C4-2B (cell line): ENCODE data around the gene ABHD2.
"Not testable (repeated sequence)": the region's sequence is repeated elsewhere in the genome, so short reads cannot be mapped to it uniquely, and the experiment has no call there.

Experiments used
- H3K27ac ChIP-seq: fragments of 450-650 bp; 2 replicates; pipeline ENCODE4 v1.5.1; 2017
- CTCF ChIP-seq: fragments of 450-650 bp; conservative IDR thresholded peaks from 2 replicates; pipeline ENCODE4 v1.5.1; 2017; ENCODE audit warnings: mild to moderate bottlenecking
- ZFX ChIP-seq: fragments of 450-650 bp; IDR thresholded peaks from 2 replicates; pipeline ENCODE4 v1.6.1; 2017

ABHD2 gene

DNA sequence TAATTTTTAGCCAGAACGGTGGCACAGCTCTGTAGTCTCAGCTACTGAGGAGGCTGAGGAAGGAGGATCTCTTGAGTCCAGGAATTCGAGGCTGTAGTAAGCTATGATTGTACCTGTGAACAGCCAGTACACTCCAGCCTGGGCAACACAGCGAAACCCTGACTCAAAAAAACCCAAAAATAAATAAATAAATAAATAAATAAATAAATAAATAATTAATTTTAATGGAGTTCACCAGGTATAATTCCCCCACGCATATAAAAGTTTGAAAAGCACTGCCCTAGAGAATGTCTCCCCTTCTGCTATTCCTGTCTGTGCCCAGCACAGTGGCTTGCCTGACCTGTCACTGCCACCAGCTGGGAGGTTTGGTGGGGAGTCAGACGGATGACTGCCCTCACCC is 137.3 kb downstream of the ABHD2 start:
- no peak overlapping the region for H3K27ac ChIP-seq
- TF ChIP-seq ZFX (no peak), CTCF (no peak)

- TF ChIP-seq ZFX = no peak
- TF ChIP-seq CTCF = no peak
- no peak overlapping the region for H3K27ac ChIP-seq
These were observed 138.3 kb downstream of the ABHD2 start for GRCh38 chr15:89226359-89227221.

- no peak for TF ChIP-seq CTCF
- TF ChIP-seq ZFX = no peak
- H3K27ac ChIP-seq = no peak overlapping the region
These were observed 139.2 kb downstream of the ABHD2 start for GRCh38 chr15:89227425-89227824.

DNA sequence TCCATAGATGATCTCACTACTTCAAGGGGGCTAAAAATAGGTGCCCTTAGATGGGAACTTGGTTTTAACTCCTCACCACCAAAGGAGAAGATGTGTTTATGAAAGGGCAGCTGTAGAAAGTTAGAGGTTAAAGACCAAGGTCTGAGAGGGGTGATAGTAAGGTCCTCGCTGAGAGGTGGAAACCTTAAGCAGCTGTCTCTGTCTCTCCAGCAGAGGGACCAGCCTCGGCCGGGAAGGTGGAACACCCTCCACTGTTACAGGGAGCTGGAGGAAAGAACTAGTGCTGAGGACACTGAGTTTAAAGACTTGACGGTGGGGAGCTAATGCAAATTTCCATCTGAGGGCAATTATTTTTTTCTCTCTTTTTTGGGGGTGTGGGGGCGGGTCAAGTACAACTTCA is 142.0 kb downstream of the ABHD2 start:
- no peak overlapping the region for H3K27ac ChIP-seq
- TF ChIP-seq CTCF = no peak
- no peak for TF ChIP-seq ZFX

DNA sequence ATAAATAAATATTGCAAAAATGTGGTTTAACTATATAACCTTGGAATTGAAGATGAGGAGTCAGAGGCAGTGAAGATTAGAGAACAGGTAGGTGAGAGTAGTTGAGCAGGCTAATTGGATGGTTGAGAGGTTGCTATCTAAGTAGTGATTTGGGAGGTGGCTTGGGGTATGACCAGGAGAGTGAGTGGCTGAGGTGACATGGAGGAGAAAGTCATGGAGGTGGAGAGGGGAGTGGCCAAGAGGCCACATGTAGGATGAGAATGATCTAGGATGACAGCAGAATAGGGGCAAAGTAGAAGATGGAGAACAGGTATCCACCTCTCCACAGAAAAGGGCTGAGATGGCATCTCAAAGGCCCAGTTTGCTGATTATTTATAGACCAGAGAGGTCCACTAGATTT is 143.6 kb downstream of the ABHD2 start:
- TF ChIP-seq CTCF = no peak
- TF ChIP-seq ZFX = no peak

GRCh38 chr15:89239883-89240810 is 151.9 kb downstream of the ABHD2 start:
- H3K27ac ChIP-seq = not testable (repeated sequence)

More for the DNA sequence above, 143.6 kb downstream of the ABHD2 start:
- no peak overlapping the region for H3K27ac ChIP-seq

- H3K27ac ChIP-seq = peak overlapping the region; percentile 79
- TF ChIP-seq ZFX = no peak
- TF ChIP-seq CTCF = no peak
These were observed 154.9 kb downstream of the ABHD2 start for GRCh38 chr15:89243046-89243690.
